Activated T-cell treated with anti-CD3 and anti-CD28 coated beads for 48 hours (primary cell): Measurements from ENCODE around the gene FUT6.
"Not testable (repeated sequence)": the region's sequence is repeated elsewhere in the genome, so short reads cannot be mapped to it uniquely, and the experiment has no call there.

Experiments
- DNase-seq: peaks from one replicate; pipeline ENCODE4 v3.0.0-alpha.2; 2020; ENCODE audit warnings: low read depth

FUT6 gene

DNA sequence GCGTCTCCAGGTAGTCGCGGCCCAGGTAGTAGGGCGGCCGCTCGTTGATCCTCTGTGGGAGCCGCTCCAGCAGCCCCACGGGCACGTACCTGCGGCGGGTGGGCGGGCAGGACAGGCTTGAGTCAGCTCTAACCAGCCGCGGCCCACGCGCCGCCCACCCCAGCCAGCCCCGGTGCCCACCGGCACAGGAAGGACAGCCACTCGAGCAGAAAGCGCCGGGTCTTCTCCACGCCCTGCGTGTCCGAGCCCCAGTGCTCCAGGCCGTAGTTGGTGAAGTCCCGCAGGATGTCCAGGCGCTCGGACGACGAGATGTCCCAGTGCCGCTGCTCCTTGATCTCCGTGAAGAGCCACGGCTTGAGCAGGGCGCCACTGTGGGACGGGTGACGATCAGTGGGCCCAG is 54.1 kb downstream of the FUT6 start:
- no peak for DNase-seq

DNA sequence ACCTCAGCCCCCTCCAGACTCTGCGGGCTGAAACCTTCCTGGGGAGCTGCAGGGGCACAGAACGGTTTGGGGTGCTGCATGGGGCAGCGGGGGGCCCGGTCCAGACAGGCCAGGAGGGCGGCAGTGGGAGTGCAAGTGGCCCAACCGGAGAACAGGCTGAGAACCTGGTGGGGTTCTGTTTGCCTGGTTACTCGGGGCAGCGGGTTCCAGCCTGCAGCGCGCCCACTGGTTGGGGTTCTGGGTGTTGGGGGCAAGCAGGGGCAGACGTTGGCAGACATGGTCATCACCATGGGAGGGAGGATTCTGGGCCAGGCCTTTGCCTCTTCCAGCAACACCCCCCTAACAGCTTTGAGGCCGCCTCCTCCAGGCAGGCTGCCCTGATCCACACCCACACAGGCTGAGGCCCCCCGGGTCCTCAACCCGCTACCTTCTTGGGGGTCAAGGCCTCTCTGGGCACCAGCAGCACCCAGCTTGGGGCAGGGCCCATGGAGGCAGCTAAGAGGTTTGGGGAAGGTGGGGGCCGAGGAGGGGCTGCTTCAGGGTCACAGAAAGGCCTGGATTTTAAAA is 54.8 kb downstream of the FUT6 start, which contains the start of gene PRR22:
Gene PRR22 (minus strand): TSS at position 166 of the 567 bp plus-strand sequence. CDS start 86 bp downstream, at position 80.
- DNase-seq: no peak

DNA sequence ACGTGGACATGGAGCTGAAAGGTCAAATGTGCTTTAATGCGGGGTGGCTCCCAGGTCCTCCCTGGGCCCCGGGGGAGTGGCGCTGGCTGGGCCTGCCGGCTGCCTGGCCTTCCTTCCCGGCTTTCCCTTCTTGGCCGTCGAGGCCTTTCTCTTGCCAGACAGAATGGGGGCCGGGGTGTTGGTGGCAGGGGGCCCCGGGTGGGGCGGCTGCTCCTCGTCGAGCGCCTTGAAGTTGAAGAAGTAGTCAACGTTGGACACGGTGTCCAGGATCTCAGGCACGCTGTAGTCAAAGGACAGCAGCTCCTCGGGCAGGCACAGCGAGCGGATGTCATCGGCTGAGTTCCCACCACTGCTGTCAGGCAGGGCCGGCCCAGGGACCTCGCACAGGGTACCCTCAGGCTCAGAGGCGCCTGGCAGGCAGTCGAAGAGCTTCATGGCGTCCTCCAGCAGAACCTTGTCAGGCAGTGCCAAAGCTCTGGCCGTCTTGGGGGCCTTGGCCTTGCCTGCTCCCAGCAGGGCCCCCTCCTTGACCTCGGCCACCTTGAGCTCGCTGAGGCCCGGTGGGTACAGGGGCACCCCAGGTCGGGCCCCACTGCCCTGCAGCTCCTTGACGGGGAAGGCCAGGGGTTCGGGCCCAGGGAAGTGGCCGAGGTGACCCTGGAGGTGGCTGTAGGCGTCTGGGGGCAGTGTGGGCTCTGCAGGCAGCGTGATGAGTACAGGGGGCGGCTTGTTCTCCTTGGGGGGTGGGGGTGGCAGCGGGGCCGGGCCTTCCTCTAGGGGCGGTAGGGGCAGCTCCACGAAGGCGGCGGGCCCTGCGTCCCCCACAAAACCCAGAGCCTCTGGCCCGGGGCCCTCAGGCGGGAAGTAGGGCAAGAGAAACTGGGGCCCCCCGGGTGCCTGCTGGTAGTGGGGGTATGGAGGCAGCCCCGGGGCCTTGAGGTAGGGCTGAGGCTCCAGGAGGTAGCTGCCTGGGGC is 56.3 kb downstream of the FUT6 start:
- DNase-seq: no peak

DNA sequence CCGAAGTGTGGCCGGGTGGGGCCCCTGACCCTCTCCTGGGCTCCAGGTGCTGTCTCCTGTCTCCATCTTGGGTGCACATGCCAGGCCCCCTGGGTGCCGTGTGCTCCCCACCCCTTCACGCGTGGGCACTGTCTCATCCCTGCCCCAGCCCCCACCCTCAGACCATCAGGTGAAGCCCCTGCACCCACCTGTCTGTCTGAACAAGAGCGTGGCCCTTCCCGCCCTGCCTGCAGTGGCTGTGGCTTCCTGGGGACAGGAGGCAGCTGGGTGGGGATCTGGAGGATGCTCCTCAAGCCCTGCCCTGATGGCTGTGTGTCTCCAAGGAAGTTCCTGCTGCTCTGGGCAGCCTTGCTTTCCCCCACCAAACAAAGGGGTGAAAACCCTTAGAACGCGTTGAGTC is 57.2 kb downstream of the FUT6 start:
- no peak for DNase-seq

DNA sequence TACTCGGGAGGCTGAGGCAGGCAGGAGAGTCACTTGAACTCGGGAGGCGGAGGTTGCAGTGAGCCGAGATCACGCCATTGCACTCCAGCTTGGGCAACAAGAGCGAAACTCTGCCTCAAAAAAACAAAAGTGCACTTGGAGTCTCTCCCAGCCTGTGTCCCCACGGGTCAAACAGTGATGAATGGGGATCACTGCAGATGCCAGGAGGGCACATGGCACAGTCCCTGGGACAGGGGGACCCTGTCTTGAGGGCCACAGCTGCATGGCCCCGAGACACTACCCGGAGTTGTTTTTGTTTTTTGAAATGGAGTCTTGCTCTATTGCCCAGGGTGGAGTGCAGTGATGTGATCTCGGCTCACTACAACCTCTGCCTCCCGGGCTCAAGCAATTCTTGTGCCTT is 58.6 kb downstream of the FUT6 start:
- not testable (repeated sequence) for DNase-seq
